GM19438 (cell line): ENCODE results near the gene BUD13.
A peak's percentile ranks its signal among the peaks of the same experiment; 100 is the strongest.
"Not testable (repeated sequence)": the region's sequence is repeated elsewhere in the genome, so short reads cannot be mapped to it uniquely, and the experiment has no call there.

Experiments used
- ATAC-seq: cut with Tn5 transposase; IDR thresholded peaks from one replicate; pipeline ENCODE4 v1.9.1; 2021; ENCODE audit warnings: low read depth; ENCODE audit not compliant: unreplicated experiment

BUD13 gene

GRCh38 chr11:116771935-116772334 lies 852 bp downstream of the BUD13 start:
- no peak for ATAC-seq

DNA sequence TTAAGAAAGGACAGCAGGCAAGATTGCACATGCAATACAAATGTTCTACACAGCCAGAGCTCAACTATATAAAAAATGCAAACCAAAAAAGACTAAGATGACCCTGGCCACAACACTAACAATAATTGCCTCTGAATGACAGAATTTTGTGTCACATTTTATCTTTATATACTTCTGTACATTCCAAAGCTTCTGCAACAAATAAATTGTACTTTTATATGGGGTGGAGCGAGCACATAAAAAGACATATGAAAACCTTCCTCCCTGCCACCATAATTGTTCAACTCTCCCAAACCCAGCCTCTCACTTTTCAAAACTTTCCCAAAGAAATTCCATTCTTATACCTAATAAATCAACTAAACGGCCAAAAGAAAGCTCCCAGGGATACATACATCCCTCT lies 10.7 kb downstream of the BUD13 start:
- no peak for ATAC-seq

GRCh38 chr11:116756044-116756443 lies 16.7 kb downstream of the BUD13 start:
- ATAC-seq: not testable (repeated sequence)

GRCh38 chr11:116750070-116750718 lies 22.6 kb downstream of the BUD13 start:
- ATAC-seq: no peak

GRCh38 chr11:116742104-116742503 lies 30.7 kb downstream of the BUD13 start:
- no peak for ATAC-seq

- ATAC-seq: no peak
Observed at GRCh38 chr11:116740741-116741140, 32.0 kb downstream of the BUD13 start.

DNA sequence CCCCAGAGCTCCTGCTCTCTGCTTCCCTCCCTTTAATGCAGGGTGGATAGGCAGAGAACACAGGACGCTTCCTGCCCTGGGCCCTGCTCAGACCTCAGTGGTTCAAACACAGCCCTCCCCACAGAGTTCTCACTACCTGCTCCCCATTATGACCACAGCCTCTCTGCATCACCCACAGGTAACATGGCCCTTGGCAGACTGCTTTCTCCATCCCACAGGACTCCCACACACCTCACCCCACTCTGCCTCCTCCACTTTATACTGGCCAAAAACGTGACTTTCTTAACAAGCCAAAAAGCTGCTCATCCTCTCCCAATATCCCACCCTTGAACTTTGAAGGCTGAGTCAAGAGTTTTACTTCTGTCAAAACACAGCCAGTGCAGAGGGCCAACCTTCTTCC lies 33.8 kb downstream of the BUD13 start:
- no peak for ATAC-seq

- ATAC-seq: no peak
Observed at GRCh38 chr11:116736763-116737162, 36.0 kb downstream of the BUD13 start.

DNA sequence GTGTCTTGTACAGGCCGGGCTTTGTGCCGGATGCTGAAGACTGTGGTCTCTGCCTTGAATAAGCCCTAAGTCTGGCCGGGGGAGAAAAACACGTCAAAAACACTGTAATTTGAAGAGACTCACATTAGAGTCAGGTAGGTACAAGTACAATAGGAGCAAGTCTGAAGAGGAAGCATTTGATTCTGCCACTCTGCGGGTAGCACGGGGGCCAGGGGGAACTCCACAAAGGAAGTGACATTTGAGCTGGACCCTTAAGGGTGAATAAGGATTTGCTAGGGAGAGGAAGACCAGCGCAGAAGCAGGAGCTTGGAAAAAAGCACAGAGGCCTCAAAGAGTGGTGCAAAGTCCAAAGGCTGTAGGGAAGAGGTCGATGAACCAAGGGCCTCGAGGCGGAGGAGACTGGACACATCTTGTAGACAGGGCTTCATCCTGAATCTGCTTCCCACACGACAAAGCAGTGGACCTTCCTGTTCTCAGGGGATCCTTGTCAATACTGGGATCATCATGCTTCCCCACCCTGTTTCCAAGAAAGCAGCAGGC lies 38.7 kb downstream of the BUD13 start:
- ATAC-seq: no peak

DNA sequence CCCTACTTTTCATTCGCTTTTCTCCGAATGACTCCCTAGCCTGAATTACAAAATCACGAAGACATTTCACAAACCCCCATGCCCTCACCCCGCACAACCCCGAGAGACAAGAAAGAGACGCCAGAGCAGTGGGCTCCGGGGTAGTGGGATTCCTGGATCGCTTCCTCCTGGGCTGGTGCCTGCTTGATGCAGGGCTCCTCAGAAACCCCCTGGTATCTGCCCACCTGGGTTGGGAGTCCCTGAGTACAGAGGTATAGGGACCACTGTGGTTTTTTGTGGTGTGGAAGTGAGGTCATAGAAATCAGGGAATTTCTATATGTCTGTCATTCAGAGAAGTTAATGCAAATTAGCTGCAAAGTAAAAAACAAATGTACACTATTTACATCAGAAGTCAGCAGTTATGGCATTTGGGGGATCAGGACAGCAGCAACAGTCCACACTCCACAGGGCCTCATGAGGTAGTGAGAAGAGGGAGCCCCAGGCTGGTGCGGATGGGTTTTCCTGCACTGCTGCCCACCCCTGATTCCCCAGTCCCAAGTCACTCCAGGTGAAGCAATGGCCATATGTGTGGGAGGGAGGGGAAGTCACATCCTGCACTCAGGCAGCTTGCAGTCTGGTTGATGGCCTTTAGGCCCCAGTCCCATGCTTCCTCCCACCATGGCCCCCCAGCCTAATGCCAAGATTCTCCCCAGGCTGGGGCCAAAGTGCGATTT lies 39.6 kb downstream of the BUD13 start:
- ATAC-seq: peak; percentile 9

GRCh38 chr11:116732271-116733042 lies 40.3 kb downstream of the BUD13 start:
- peak; percentile 91 for ATAC-seq

DNA sequence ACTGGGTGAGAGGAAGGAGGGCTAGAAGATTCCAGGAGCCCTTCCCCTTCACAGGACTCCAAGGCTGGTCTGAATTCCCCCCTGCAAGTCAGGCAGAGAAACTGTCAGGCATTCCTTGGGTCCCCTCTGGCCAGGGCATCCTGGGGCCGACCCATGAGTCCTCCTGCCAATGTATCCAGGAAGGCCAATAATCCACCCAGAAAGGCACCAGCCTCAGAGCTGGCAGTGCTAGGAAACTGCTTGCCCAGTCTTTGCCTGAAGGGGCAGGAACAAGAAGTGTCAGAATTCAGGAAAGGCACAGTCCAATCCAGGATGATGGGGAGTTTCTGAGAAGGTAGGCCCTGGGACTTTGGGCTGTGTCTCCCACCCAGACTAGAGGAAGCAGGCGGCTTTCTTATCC lies 41.0 kb downstream of the BUD13 start:
- no peak for ATAC-seq

GRCh38 chr11:116731097-116731761 lies 41.6 kb downstream of the BUD13 start:
- ATAC-seq: no peak

GRCh38 chr11:116730601-116731000 lies 42.2 kb downstream of the BUD13 start:
- no peak for ATAC-seq

DNA sequence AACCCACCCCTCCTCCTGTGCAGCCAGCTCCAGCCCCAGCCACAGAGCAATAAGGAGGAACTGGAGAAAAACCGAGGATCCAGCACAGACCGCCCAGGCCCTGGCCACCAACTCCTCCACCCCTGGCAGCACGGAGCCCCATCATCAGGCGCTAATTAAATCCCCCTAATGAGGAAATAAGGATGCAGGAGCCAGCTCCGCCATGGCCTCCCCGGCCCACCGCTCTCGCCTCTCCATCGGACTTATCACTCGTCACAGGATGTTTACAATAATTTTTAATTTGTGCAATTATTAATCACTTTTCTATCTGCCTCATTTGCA lies 42.6 kb downstream of the BUD13 start:
- no peak for ATAC-seq

- ATAC-seq: no peak
Observed at GRCh38 chr11:116729501-116730240, 43.1 kb downstream of the BUD13 start.

- ATAC-seq: no peak
Observed at GRCh38 chr11:116727990-116728389, 44.8 kb downstream of the BUD13 start.

GRCh38 chr11:116725434-116726221 lies 47.2 kb downstream of the BUD13 start:
- ATAC-seq: no peak

GRCh38 chr11:116724813-116725212 lies 48.0 kb downstream of the BUD13 start:
- no peak for ATAC-seq
